GM12873 (cell line): ENCODE measurements around the gene CX3CR1.

Experiments
- TF ChIP-seq, protein P1 (sequence below): IDR thresholded peaks from 2 replicates; pipeline ENCODE4 v1.5.1; 2012; ENCODE audit warnings: low read depth, mild to moderate bottlenecking, moderate library complexity, low read length, control low read depth; ENCODE audit not compliant: insufficient read depth; ENCODE audit errors: missing control alignments

The CX3CR1 gene

DNA sequence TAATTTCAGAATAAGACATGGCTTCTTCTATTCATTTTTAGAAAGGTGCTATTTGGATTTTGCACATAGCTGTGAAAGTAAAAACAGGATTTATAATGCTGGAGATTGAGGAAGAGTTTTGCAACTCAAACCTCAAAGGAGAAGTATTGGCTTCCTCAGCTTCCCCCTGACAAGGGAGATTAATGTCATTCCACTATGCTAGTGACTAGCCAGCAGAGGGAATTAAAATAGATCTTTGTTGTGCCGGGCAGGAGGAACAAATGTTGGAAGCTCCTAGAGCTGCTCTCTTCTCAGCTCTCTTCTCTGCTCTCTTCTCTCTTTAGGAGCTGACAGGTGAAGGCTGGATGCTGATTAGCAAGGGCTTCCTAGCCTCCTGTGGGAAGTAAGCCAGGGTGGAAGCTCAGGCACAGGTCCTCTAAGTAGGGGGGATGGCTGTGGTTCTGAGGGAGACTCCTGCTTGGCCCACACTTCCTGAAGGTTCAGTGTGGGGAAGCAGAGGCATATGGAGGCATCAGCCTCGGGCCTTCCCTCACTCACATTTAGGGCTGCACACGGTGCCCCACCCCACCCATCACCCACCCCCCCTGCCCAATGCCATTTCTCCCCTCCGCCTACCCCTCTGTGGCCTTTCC, 29.6 kb downstream of the CX3CR1 start:
- TF ChIP-seq, protein P1, sequence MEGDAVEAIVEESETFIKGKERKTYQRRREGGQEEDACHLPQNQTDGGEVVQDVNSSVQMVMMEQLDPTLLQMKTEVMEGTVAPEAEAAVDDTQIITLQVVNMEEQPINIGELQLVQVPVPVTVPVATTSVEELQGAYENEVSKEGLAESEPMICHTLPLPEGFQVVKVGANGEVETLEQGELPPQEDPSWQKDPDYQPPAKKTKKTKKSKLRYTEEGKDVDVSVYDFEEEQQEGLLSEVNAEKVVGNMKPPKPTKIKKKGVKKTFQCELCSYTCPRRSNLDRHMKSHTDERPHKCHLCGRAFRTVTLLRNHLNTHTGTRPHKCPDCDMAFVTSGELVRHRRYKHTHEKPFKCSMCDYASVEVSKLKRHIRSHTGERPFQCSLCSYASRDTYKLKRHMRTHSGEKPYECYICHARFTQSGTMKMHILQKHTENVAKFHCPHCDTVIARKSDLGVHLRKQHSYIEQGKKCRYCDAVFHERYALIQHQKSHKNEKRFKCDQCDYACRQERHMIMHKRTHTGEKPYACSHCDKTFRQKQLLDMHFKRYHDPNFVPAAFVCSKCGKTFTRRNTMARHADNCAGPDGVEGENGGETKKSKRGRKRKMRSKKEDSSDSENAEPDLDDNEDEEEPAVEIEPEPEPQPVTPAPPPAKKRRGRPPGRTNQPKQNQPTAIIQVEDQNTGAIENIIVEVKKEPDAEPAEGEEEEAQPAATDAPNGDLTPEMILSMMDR = no peak

DNA sequence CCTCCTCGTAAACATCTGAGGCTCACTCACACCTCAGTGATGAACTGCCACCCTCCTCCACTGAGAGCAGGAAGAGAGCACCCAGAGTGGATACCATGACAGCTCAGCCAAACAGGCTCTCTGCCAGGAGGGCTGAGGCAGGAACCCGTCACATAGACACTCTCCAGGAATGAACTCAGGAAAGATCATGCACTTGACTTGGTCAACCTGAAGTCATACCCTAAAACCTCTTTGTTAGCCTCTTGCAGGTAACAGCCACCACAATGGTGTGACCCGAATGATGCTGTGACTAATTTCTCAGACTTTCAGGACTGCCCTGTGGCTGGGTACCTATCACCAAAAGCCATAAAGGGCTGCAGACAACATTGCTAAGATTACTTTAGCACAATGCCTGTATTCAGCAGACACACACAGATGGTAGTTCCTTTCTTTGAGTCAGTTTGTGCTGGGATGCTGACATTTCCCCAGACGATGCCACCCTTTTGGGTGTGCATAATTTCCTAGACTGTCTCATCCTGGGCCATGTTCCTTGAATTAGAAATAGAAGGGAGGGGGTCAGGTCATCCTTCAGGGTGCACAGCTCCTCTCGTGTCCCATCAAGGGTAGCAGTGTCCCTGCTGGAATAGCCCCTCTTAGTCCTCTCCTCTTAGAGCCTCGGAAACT, 30.3 kb downstream of the CX3CR1 start:
- TF ChIP-seq, protein P1 = no peak

DNA sequence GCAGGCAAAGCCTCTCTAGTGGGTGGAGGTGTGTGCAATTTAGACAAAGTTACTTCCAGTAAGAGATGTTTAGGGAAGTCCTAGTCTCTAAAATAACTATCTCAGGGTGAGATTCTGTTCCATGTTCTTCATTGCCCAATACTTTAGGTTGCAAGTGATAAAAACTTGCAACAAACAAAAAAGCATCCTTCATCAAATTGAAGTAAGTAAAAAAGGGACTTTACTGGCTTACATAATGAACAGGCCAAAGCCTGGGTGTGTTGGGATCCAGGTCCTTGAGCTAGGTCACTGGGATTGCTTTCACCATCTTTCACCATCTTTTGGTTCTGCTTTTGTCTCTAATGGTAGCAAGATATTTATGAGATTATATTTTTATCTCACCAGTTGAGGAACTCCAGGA, 38.3 kb downstream of the CX3CR1 start:
- TF ChIP-seq, protein P1 = no peak

DNA sequence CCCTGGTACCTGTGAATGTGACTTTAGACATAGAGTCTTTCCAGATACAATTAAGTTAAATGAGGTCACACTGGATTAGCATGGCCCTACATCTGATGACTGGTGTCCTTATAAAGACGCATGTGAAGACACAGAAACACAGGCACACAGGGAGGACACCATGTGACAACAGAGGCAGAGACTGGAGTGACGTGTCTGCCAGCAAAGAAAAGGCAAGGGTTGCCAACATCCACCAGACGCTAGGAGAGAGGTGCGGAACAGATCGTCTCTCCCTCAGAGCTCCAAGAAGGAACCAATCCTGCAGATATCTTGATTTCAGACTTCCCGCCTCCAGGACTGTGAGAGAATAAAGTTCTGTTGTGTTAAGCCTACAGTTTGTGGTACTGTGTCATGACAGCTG, 42.8 kb downstream of the CX3CR1 start:
- TF ChIP-seq, protein P1 = no peak

DNA sequence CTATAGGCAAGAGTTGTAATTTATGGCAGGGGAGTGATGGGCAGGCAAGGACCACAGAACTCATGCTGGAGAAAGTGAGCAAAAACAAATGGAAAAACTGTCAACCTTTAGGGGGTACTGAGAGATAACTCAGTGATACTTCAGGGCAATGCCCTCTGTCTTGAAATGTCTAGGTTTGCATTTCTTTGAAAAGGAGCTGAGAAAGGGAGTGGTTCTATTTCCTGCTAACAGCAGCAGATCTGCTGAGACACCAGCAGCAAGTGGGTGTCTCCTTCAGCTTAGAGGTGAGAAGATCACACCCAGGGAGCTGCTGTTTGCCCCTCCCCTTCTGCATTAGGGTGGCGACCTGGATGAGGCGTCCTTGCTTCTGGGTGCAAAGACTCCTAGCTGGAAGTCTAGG, 45.2 kb downstream of the CX3CR1 start:
- TF ChIP-seq, protein P1 = no peak

DNA sequence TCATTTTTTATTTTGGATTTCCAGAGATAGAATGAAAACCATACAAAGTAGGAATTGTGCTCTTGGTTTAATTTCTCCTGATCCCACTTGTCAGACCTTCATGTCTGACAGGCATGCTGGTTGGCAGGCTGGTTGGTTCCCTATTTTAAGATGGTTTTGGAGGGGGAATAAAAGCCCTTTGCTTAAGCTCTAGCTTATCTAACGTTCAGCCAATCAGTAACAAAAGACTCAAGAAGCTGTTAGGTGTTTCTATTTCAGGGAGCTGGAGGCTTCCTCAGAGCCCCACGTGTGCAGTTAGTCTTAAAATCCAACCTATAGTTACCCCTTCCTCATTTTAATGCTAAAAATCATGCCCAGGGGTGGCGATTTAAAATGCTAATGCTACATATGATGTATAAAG, 47.0 kb downstream of the CX3CR1 start:
- TF ChIP-seq, protein P1 = no peak

DNA sequence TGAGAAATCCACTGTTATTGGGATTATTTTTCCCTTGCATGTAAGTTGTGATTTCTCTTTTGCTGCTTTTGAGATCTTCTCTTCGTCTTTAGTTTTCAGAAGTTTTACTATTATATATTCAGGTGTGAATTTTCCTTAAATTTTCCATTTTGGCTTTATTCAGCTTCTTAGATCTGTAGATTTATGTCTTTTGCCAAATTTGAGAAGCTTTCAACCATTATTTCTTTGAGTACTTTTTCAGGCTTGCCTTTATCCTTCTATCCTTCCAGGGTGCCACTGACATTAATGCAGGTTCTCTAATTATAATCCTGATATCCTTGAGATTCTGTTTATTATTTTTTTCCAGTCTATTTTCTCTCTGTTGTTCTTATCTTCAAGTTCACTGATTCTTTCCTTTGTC, 49.4 kb downstream of the CX3CR1 start:
- TF ChIP-seq, protein P1 = no peak
